Karpas-422 (cell line): ENCODE data around the gene MAF. TPM values are rescaled to one million over a fixed set of nuclear protein-coding genes. Genes with fewer than 3 reads are reported as not detected.

Experiments used
- DNase-seq: peaks from one replicate; pipeline ENCODE4 v3.0.0-alpha.2; 2015
- H2AFZ ChIP-seq: fragments of 200-600 bp; sonication (generic); 2 replicates; pipeline ENCODE4 v1.6.1; 2014; ENCODE audit warnings: antibody characterized with exemption, low read length, mixed read lengths
- H3K27ac ChIP-seq: fragments of 200-600 bp; sonication (generic); 2 replicates; pipeline ENCODE4 v1.5.1; 2014; ENCODE audit warnings: mild to moderate bottlenecking, low read length, moderate library complexity
- H3K27me3 ChIP-seq: fragments of 200-600 bp; sonication (generic); 2 replicates; pipeline ENCODE4 v1.6.1; 2014; ENCODE audit warnings: low read length, mixed read lengths
- H3K36me3 ChIP-seq: fragments of 200-600 bp; sonication (generic); 2 replicates; pipeline ENCODE4 v1.6.1; 2014; ENCODE audit warnings: low read length, mixed read lengths; ENCODE audit not compliant: insufficient read depth
- H3K4me1 ChIP-seq: fragments of 200-600 bp; sonication (generic); 2 replicates; pipeline ENCODE4 v1.6.1; 2014; ENCODE audit warnings: mild to moderate bottlenecking, low read length, mixed read lengths
- H3K4me2 ChIP-seq: fragments of 200-600 bp; sonication (generic); 2 replicates; pipeline ENCODE4 v1.6.1; 2014; ENCODE audit warnings: low read length, low read depth, mild to moderate bottlenecking; ENCODE audit not compliant: poor library complexity, severe bottlenecking
- H3K4me3 ChIP-seq: fragments of 200-600 bp; sonication (generic); 2 replicates; pipeline ENCODE4 v1.5.1; 2014; ENCODE audit warnings: mild to moderate bottlenecking, antibody characterized with exemption, low read length, mixed read lengths
- H3K79me2 ChIP-seq: fragments of 200-600 bp; sonication (generic); 2 replicates; pipeline ENCODE4 v1.6.1; 2014; ENCODE audit warnings: mild to moderate bottlenecking, low read length, mixed read lengths
- H3K9ac ChIP-seq: fragments of 200-600 bp; sonication (generic); 2 replicates; pipeline ENCODE4 v1.6.0; 2014; ENCODE audit warnings: low read length
- H3K9me2 ChIP-seq: fragments of 200-600 bp; sonication (generic), shearing (Covaris generic); replicated peaks from 2 replicates; pipeline ENCODE4 v1.6.0; 2014; ENCODE audit warnings: mild to moderate bottlenecking, low read length, moderate library complexity; ENCODE audit not compliant: insufficient read depth
- H3K9me3 ChIP-seq: fragments of 300-700, 200-600 bp; sonication (generic); 2 replicates; pipeline ENCODE4 v1.6.1; 2014; ENCODE audit warnings: low read length, mixed read lengths
- H4K20me1 ChIP-seq: fragments of 200-600 bp; sonication (generic); 2 replicates; pipeline ENCODE4 v1.6.1; 2014; ENCODE audit warnings: mild to moderate bottlenecking, antibody characterized with exemption, low read length, low read depth; ENCODE audit not compliant: insufficient read depth
- total RNA-seq: library from RNA; depleted of rRNA; stranded (reverse); fragments of >200 nt; shearing (Covaris generic); gene quantifications from 2 replicates; pipeline ENCODE4 v1.2.3, GENCODE V29; 2014; ENCODE audit warnings: low replicate concordance

MAF gene
- total RNA-seq, 1 experiment from 2014 or later: not detected

GRCh38 chr16:79592186-79592585 is 8.4 kb downstream of the MAF start:
- no peaks in the 10 kb centered on the region for H3K79me2 ChIP-seq
- no peak overlapping the region for H3K9ac ChIP-seq
- H2AFZ ChIP-seq: no peak overlapping the region
- H3K27me3 ChIP-seq: no peaks in the 10 kb centered on the region
- no peak overlapping the region for H3K4me3 ChIP-seq
- H3K9me2 ChIP-seq: no peaks in the 10 kb centered on the region
- no peaks in the 10 kb centered on the region for H3K4me1 ChIP-seq
- H3K9me3 ChIP-seq: no peaks in the 10 kb centered on the region
- no peak overlapping the region for H3K27ac ChIP-seq
- no peak for DNase-seq
- no peaks in the 10 kb centered on the region for H4K20me1 ChIP-seq
- no peaks in the 10 kb centered on the region for H3K36me3 ChIP-seq
- no peak overlapping the region for H3K4me2 ChIP-seq

- Histone ChIP-seq H3K4me3 (no peak overlapping the region), H3K9me3 (no peaks in the 10 kb centered on the region), H3K9ac (no peak overlapping the region), H3K4me1 (no peaks in the 10 kb centered on the region), H3K79me2 (no peaks in the 10 kb centered on the region), H4K20me1 (no peaks in the 10 kb centered on the region), H2AFZ (no peak overlapping the region), H3K9me2 (no peaks in the 10 kb centered on the region), H3K27ac (no peak overlapping the region), H3K27me3 (no peaks in the 10 kb centered on the region), H3K4me2 (no peak overlapping the region), H3K36me3 (no peaks in the 10 kb centered on the region)
- no peak for DNase-seq
Measured at GRCh38 chr16:79589601-79590102, 10.9 kb downstream of the MAF start.

- Histone ChIP-seq H3K9me2 (no peaks in the 10 kb centered on the region), H4K20me1 (no peaks in the 10 kb centered on the region), H3K4me2 (no peak overlapping the region), H3K9me3 (no peaks in the 10 kb centered on the region), H3K4me3 (no peak overlapping the region), H3K9ac (no peak overlapping the region), H2AFZ (no peak overlapping the region), H3K4me1 (no peaks in the 10 kb centered on the region), H3K27me3 (no peaks in the 10 kb centered on the region), H3K27ac (no peak overlapping the region), H3K79me2 (no peaks in the 10 kb centered on the region), H3K36me3 (no peaks in the 10 kb centered on the region)
- DNase-seq: no peak
Measured at GRCh38 chr16:79587897-79588296, 12.6 kb downstream of the MAF start.

- Histone ChIP-seq H2AFZ (no peak overlapping the region), H3K27me3 (no peaks in the 10 kb centered on the region), H4K20me1 (no peaks in the 10 kb centered on the region), H3K36me3 (no peaks in the 10 kb centered on the region), H3K4me3 (no peak overlapping the region), H3K9me2 (no peaks in the 10 kb centered on the region), H3K27ac (no peak overlapping the region), H3K4me1 (no peaks in the 10 kb centered on the region), H3K79me2 (no peaks in the 10 kb centered on the region), H3K9me3 (no peaks in the 10 kb centered on the region), H3K9ac (no peak overlapping the region), H3K4me2 (no peak overlapping the region)
- DNase-seq: no peak
Measured at GRCh38 chr16:79587296-79587695, 13.2 kb downstream of the MAF start.

- no peaks in the 10 kb centered on the region for H3K9me2 ChIP-seq
- H3K4me1 ChIP-seq: no peaks in the 10 kb centered on the region
- H3K27ac ChIP-seq: no peak overlapping the region
- no peaks in the 10 kb centered on the region for H3K9me3 ChIP-seq
- H3K9ac ChIP-seq: no peak overlapping the region
- H3K4me3 ChIP-seq: no peak overlapping the region
- no peaks in the 10 kb centered on the region for H3K27me3 ChIP-seq
- no peak for DNase-seq
- no peak overlapping the region for H3K4me2 ChIP-seq
- no peak overlapping the region for H2AFZ ChIP-seq
- no peaks in the 10 kb centered on the region for H3K36me3 ChIP-seq
- H3K79me2 ChIP-seq: no peaks in the 10 kb centered on the region
- H4K20me1 ChIP-seq: no peaks in the 10 kb centered on the region
Measured at GRCh38 chr16:79582789-79583188, 17.7 kb downstream of the MAF start.

- Histone ChIP-seq H3K9me3 (no peaks in the 10 kb centered on the region), H3K4me2 (no peak overlapping the region), H3K27me3 (no peaks in the 10 kb centered on the region), H3K79me2 (no peaks in the 10 kb centered on the region), H4K20me1 (no peaks in the 10 kb centered on the region), H3K4me1 (no peaks in the 10 kb centered on the region), H3K9ac (no peak overlapping the region), H3K9me2 (no peaks in the 10 kb centered on the region), H2AFZ (no peak overlapping the region), H3K27ac (no peak overlapping the region), H3K36me3 (no peaks in the 10 kb centered on the region), H3K4me3 (no peak overlapping the region)
- no peak for DNase-seq
Measured at GRCh38 chr16:79580453-79581191, 19.9 kb downstream of the MAF start.

GRCh38 chr16:79576602-79577001 is 23.9 kb downstream of the MAF start:
- Histone ChIP-seq H4K20me1 (no peaks in the 10 kb centered on the region), H3K4me2 (no peak overlapping the region), H3K27me3 (no peaks in the 10 kb centered on the region), H3K27ac (no peak overlapping the region), H3K4me3 (no peak overlapping the region), H3K79me2 (no peaks in the 10 kb centered on the region), H3K9me2 (no peaks in the 10 kb centered on the region), H3K36me3 (no peaks in the 10 kb centered on the region), H3K9ac (no peak overlapping the region), H3K9me3 (no peaks in the 10 kb centered on the region), H2AFZ (no peak overlapping the region), H3K4me1 (no peaks in the 10 kb centered on the region)
- DNase-seq: no peak

- H4K20me1 ChIP-seq: 0 out of 2 replicates have a peak, but pooled peaks cover 3% of the 10 kb centered on the region
- H3K79me2 ChIP-seq: no peaks in the 10 kb centered on the region
- H3K9me2 ChIP-seq: no peaks in the 10 kb centered on the region
- H3K4me2 ChIP-seq: no peak overlapping the region
- no peaks in the 10 kb centered on the region for H3K9me3 ChIP-seq
- H3K4me3 ChIP-seq: no peak overlapping the region
- H3K9ac ChIP-seq: no peak overlapping the region
- no peaks in the 10 kb centered on the region for H3K4me1 ChIP-seq
- H2AFZ ChIP-seq: no peak overlapping the region
- H3K36me3 ChIP-seq: no peaks in the 10 kb centered on the region
- no peak overlapping the region for H3K27ac ChIP-seq
- DNase-seq: no peak
- H3K27me3 ChIP-seq: no peaks in the 10 kb centered on the region
Measured at GRCh38 chr16:79573884-79574283, 26.7 kb downstream of the MAF start.
